SK-N-SH (cell line): Measurements from ENCODE around the gene PEX14. TPM values are rescaled to one million over a fixed set of nuclear protein-coding genes. Genes with fewer than 3 reads are reported as not detected.

Experiments used
- CTCF ChIA-PET: fragments of 300-600, 350-600 bp; formaldehyde crosslinking; extraction: SDS; loops from one replicate; lab custom pipeline; 2021; lab: Yijun Ruan, JAX
- POLR2A ChIA-PET: fragments of 350-600 bp; sonication (Branson Sonifier 250); formaldehyde crosslinking; extraction: SDS; loops from one replicate; lab custom pipeline; 2020; ENCODE audit warnings: antibody characterized with exemption, inconsistent platforms; lab: Yijun Ruan, JAX
- DNase-seq: peaks from one replicate; pipeline ENCODE4 v3.0.0; 2012
- H2AFZ ChIP-seq: fragments of 200-600 bp; sonication (generic); 2 replicates; pipeline ENCODE4 v1.8.1; 2016; ENCODE audit warnings: antibody characterized with exemption, mild to moderate bottlenecking, low read depth
- H3F3A ChIP-seq: fragments of 200-600 bp; sonication (generic); replicated peaks from 2 replicates; pipeline ENCODE3; 2016; ENCODE audit warnings: antibody characterized with exemption, mild to moderate bottlenecking; ENCODE audit not compliant: insufficient read depth
- H3K27ac ChIP-seq, 2 experiments: fragments of 200-500 bp in 1 of 2; fragments of 200-600 bp in 1 of 2; sonication (Bioruptor generic) in 1 of 2; sonication (generic), shearing (Covaris generic) in 1 of 2; 2 replicates each; pipeline versions ENCODE4 v1.5.1 to v1.6.1; 2014 to 2016; ENCODE audit warnings: low read depth in 2 of 2, inconsistent platforms in 1 of 2, low read length in 1 of 2, mild to moderate bottlenecking in 1 of 2, mixed read lengths in 1 of 2
- H3K27me3 ChIP-seq: fragments of 200-600 bp; sonication (generic), shearing (Covaris generic); 2 replicates; pipeline ENCODE4 v1.6.1; 2016; ENCODE audit warnings: mixed run types; ENCODE audit not compliant: insufficient read depth
- H3K36me3 ChIP-seq, 2 experiments: fragments of 200-500 bp in 1 of 2; fragments of 200-600 bp in 1 of 2; sonication (Bioruptor generic) in 1 of 2; sonication (generic) in 1 of 2; replicated peaks in 1 of 2; 2 replicates each; pipeline versions ENCODE3 to v1.5.1; 2014 to 2016; ENCODE audit warnings: low read length in 1 of 2, mild to moderate bottlenecking in 1 of 2; ENCODE audit not compliant: insufficient read depth in 2 of 2, control insufficient read depth in 1 of 2
- H3K4me1 ChIP-seq, 2 experiments: fragments of 200-500 bp in 1 of 2; fragments of 200-600 bp in 1 of 2; sonication (Bioruptor generic) in 1 of 2; sonication (generic), shearing (Covaris generic) in 1 of 2; 2 replicates each; pipeline versions ENCODE4 v1.5.1 to v1.6.1; 2014 to 2016; ENCODE audit warnings: low read depth in 1 of 2, low read length in 1 of 2, mixed run types in 1 of 2; ENCODE audit not compliant: insufficient read depth in 2 of 2, control insufficient read depth in 1 of 2
- H3K4me2 ChIP-seq: fragments of 200-600 bp; sonication (generic), shearing (Covaris generic); 2 replicates; pipeline ENCODE4 v1.6.1; 2017; ENCODE audit warnings: mixed run types
- H3K4me3 ChIP-seq, 2 experiments: fragments of 200-500 bp in 1 of 2; fragments of 200-600 bp in 1 of 2; sonication (Bioruptor generic) in 1 of 2; sonication (generic), shearing (Covaris generic) in 1 of 2; 2 replicates each; pipeline versions ENCODE4 v1.5.1 to v1.8.1; 2014 to 2016; ENCODE audit warnings: low read depth in 2 of 2, inconsistent platforms in 1 of 2, low read length in 1 of 2, mild to moderate bottlenecking in 1 of 2, mixed read lengths in 1 of 2, moderate library complexity in 1 of 2
- H3K79me2 ChIP-seq: fragments of 200-600 bp; sonication (generic); 2 replicates; pipeline ENCODE4 v1.8.1; 2017; ENCODE audit warnings: mild to moderate bottlenecking; ENCODE audit not compliant: insufficient read depth
- H3K9ac ChIP-seq: fragments of 200-600 bp; sonication (generic); 2 replicates; pipeline ENCODE4 v1.6.1; 2017; ENCODE audit warnings: mixed run types
- H3K9me2 ChIP-seq: fragments of 200-600 bp; sonication (generic); 2 replicates; pipeline ENCODE4 v1.6.1; 2017; ENCODE audit warnings: mixed run types
- H3K9me3 ChIP-seq: fragments of 200-600 bp; sonication (generic); 2 replicates; pipeline ENCODE4 v1.6.1; 2017; ENCODE audit warnings: mixed run types, mild to moderate bottlenecking, moderate library complexity
- H4K20me1 ChIP-seq: fragments of 200-600 bp; sonication (generic); 2 replicates; pipeline ENCODE4 v1.6.1; 2017; ENCODE audit warnings: mild to moderate bottlenecking, mixed run types; ENCODE audit not compliant: insufficient read depth
- CHD2 ChIP-seq: fragments of 150-350 bp; IDR thresholded peaks from 2 replicates; pipeline ENCODE4 v1.6.1; 2018; ENCODE audit warnings: low read length; ENCODE audit not compliant: partially characterized antibody
- CTCF ChIP-seq: fragments of 200-600 bp; sonication (generic); IDR thresholded peaks from 2 replicates; pipeline ENCODE4 v1.6.1; 2017; ENCODE audit warnings: antibody characterized with exemption, mild to moderate bottlenecking, moderate library complexity
- ELF1 ChIP-seq: IDR thresholded peaks from 2 replicates; pipeline ENCODE4 v1.4.0; 2012
- FOSL2 ChIP-seq: IDR thresholded peaks from 2 replicates; pipeline ENCODE4 v1.4.0; 2012; ENCODE audit warnings: low read depth, mild to moderate bottlenecking, moderate library complexity, borderline replicate concordance
- FOXJ3 ChIP-seq: sonication (generic); formaldehyde crosslinking; IDR thresholded peaks from 2 replicates; pipeline ENCODE4 v1.5.1; 2020; ENCODE audit warnings: mild to moderate bottlenecking, missing genetic modification reagents
- FOXM1 ChIP-seq: IDR thresholded peaks from 2 replicates; pipeline ENCODE4 v1.4.0; 2012; ENCODE audit warnings: low read depth, mild to moderate bottlenecking
- GATA2 ChIP-seq: sonication (generic); formaldehyde crosslinking; IDR thresholded peaks from 2 replicates; pipeline ENCODE4 v1.5.0; 2020; ENCODE audit warnings: mild to moderate bottlenecking, missing genetic modification reagents
- JUND ChIP-seq: IDR thresholded peaks from 2 replicates; pipeline ENCODE4 v1.4.0; 2012
- MAX ChIP-seq: IDR thresholded peaks from 2 replicates; pipeline ENCODE4 v1.4.0; 2012; ENCODE audit warnings: low read depth
- MXI1 ChIP-seq: IDR thresholded peaks from 2 replicates; pipeline ENCODE4 v1.6.1; 2012; ENCODE audit warnings: mild to moderate bottlenecking, low read depth, low read length, improper control_type of control experiment
- NFIC ChIP-seq: IDR thresholded peaks from 2 replicates; pipeline ENCODE4 v1.4.0; 2012; ENCODE audit warnings: borderline replicate concordance
- NRF1 ChIP-seq: IDR thresholded peaks from 2 replicates; pipeline ENCODE4 v1.6.1; 2012; ENCODE audit warnings: low read depth, mild to moderate bottlenecking, low read length
- POLR2AphosphoS5 ChIP-seq: IDR thresholded peaks from 2 replicates; pipeline ENCODE4 v1.6.1; 2012; ENCODE audit warnings: low read depth, low read length
- RAD21 ChIP-seq: IDR thresholded peaks from 2 replicates; pipeline ENCODE4 v1.6.1; 2012; ENCODE audit warnings: mild to moderate bottlenecking, low read length
- REST ChIP-seq: IDR thresholded peaks from 2 replicates; pipeline ENCODE4 v1.6.1; 2012; ENCODE audit warnings: mild to moderate bottlenecking, low read depth, low read length, moderate library complexity
- RFX5 ChIP-seq: IDR thresholded peaks from 2 replicates; pipeline ENCODE4 v1.6.1; 2012; ENCODE audit warnings: mild to moderate bottlenecking, improper control_type of control experiment, low read length
- SIN3A ChIP-seq: IDR thresholded peaks from 2 replicates; pipeline ENCODE4 v1.6.1; 2012; ENCODE audit warnings: low read depth, mild to moderate bottlenecking, low read length, moderate library complexity, borderline replicate concordance
- SMC3 ChIP-seq: IDR thresholded peaks from 2 replicates; pipeline ENCODE4 v1.6.1; 2012; ENCODE audit warnings: low read depth, low read length, improper control_type of control experiment
- TEAD4 ChIP-seq: IDR thresholded peaks from 2 replicates; pipeline ENCODE4 v1.4.0; 2012; ENCODE audit warnings: mild to moderate bottlenecking, borderline replicate concordance; ENCODE audit not compliant: insufficient read depth
- WGBS: methylation state at CpG from one replicate; pipeline ENCODE4 v1.1.6; 2017; ENCODE audit warnings: low lambda C conversion rate; 5-methylcytosine and 5-hydroxymethylcytosine counted together
- polyA plus RNA-seq, 3 experiments: library from polyadenylated mRNA; depleted of rRNA; stranded (reverse); fragments of >200 nt; gene quantifications; 2 replicates each; pipeline ENCODE4 v1.2.3, GENCODE V29; 2012
- TF ChIP-seq, protein P1 (sequence below): IDR thresholded peaks from 2 replicates; pipeline ENCODE4; 2012
- TF ChIP-seq, protein P2 (sequence below): IDR thresholded peaks from 2 replicates; pipeline ENCODE4 v1.4.0; 2012; ENCODE audit warnings: low read depth, borderline replicate concordance
- TF ChIP-seq, protein P3 (sequence below): fragments of 150-350 bp; IDR thresholded peaks from 2 replicates; pipeline ENCODE4 v1.6.1; 2017; ENCODE audit warnings: antibody characterized with exemption, low read length, low read depth, borderline replicate concordance

PEX14 gene
- polyA plus RNA-seq, 1 of the 3 experiments (the other 2 are of a cell fraction) = 36.2 TPM

DNA sequence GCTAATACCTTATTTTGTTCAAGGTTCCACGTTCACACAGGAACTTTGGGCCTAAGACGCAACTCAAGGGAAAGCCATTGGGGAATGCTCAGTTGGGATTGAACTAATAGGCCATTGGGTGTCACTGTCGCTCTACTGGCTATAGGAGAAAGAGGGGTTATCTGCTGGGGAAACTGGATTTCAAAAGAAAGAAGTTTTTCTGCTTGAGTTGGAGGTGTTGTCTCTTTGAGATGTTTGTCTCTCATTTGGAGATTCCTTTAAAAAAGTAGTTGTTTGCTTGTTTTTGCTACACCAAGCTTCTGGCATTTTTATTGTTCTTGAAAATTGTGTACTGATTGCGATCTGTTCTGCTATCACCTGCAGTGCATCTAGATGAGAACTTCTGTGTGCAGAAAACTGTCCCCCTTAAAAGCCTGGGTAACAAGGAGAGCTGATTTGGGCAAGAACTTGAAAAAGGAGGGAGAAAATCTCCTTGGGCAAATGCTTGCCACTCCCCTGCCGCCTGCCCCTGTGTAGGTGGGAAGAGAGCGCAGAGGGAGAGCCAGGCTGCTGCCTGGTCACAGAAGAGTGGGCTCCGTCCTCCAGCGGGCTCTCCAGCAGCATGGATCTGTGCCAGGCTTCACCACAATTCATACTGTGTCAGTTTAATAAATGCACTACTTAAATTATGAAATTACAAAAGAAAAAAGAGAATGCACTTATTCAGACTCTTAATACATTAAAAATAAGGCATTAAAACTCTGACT is 39.9 kb downstream of the PEX14 start:
- Histone ChIP-seq H3K9ac (no peak overlapping the region), H3F3A (peaks cover 25% of the 10 kb centered on the region), H2AFZ (no peak overlapping the region), H3K4me1 (peaks cover 32 to 50% of the 10 kb centered on the region in 2 experiments), H3K9me2 (no peaks in the 10 kb centered on the region), H3K27ac (no peak overlapping the region), H3K4me2 (0 out of 2 replicates have a peak overlapping the region, but pooled peaks have one; percentile 11), H3K4me3 (no peak overlapping the region), H4K20me1 (no peaks in the 10 kb centered on the region; the same call in 1 of the 2 replicates), H3K79me2 (peaks cover 73% of the 10 kb centered on the region), H3K36me3 (no peaks in the 10 kb centered on the region), H3K27me3 (no peaks in the 10 kb centered on the region), H3K9me3 (no peaks in the 10 kb centered on the region)
- DNase-seq = peak; percentile 66
- ChIA-PET CTCF (interaction anchor here (0.7 to 2.9 kb wide), 33 partner anchors 7 to 523 kb away, joined by 3 to 24 read pairs (median 4); a partner anchor contains a TSS), POLR2A (no interaction called here)
- no peak for TF ChIP-seq MAX
- TF ChIP-seq ELF1 = no peak
- no peak for TF ChIP-seq REST
- peak; percentile 92 for TF ChIP-seq RAD21
- no peak for TF ChIP-seq CHD2
- TF ChIP-seq, protein P1, sequence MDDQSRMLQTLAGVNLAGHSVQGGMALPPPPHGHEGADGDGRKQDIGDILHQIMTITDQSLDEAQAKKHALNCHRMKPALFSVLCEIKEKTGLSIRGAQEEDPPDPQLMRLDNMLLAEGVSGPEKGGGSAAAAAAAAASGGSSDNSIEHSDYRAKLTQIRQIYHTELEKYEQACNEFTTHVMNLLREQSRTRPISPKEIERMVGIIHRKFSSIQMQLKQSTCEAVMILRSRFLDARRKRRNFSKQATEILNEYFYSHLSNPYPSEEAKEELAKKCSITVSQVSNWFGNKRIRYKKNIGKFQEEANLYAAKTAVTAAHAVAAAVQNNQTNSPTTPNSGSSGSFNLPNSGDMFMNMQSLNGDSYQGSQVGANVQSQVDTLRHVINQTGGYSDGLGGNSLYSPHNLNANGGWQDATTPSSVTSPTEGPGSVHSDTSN = no peak
- no peak for TF ChIP-seq FOSL2
- TF ChIP-seq, protein P2, sequence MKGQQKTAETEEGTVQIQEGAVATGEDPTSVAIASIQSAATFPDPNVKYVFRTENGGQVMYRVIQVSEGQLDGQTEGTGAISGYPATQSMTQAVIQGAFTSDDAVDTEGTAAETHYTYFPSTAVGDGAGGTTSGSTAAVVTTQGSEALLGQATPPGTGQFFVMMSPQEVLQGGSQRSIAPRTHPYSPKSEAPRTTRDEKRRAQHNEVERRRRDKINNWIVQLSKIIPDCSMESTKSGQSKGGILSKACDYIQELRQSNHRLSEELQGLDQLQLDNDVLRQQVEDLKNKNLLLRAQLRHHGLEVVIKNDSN = no peak
- TF ChIP-seq GATA2 (CRISPR knock-in tag) = 0 out of 2 replicates have a peak, but pooled peaks have one; percentile 33
- TF ChIP-seq SMC3 = peak; percentile 79
- TF ChIP-seq NRF1 = no peak
- TF ChIP-seq MXI1 = no peak
- no peak for TF ChIP-seq TEAD4
- no peak for TF ChIP-seq SIN3A
- no peak for TF ChIP-seq FOXJ3 (CRISPR knock-in tag)
- no peak for TF ChIP-seq JUND
- TF ChIP-seq NFIC = no peak
- TF ChIP-seq FOXM1 = no peak
- TF ChIP-seq, protein P3, sequence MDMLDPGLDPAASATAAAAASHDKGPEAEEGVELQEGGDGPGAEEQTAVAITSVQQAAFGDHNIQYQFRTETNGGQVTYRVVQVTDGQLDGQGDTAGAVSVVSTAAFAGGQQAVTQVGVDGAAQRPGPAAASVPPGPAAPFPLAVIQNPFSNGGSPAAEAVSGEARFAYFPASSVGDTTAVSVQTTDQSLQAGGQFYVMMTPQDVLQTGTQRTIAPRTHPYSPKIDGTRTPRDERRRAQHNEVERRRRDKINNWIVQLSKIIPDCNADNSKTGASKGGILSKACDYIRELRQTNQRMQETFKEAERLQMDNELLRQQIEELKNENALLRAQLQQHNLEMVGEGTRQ = no peak
- peak; percentile 80 for TF ChIP-seq CTCF
- TF ChIP-seq RFX5 = no peak
- TF ChIP-seq POLR2AphosphoS5 = no peak
- WGBS = 75% methylated on average over 8 of the region's 8 CpGs
